ENCODE data around the gene RPTOR. TPM values are rescaled to one million over a fixed set of nuclear protein-coding genes. Genes with fewer than 3 reads are reported as not detected.
A peak's percentile ranks its signal among the peaks of the same experiment; 100 is the strongest.
"Not testable (repeated sequence)": the region's sequence is repeated elsewhere in the genome, so short reads cannot be mapped to it uniquely, and the experiment has no call there.

Gene RPTOR
- polyA plus RNA-seq, 1 donor, result 23.9 TPM

- no peak for DNase-seq (ENCODE audit: low read depth)
Observed at GRCh38 chr17:80742091-80742490, 197.5 kb downstream of the RPTOR start.

- DNase-seq (ENCODE audit: low read depth), result no peak
Observed at GRCh38 chr17:80742581-80743180, 198.0 kb downstream of the RPTOR start.

GRCh38 chr17:80743181-80743771 is 198.6 kb downstream of the RPTOR start:
- no peak for DNase-seq (ENCODE audit: low read depth)

DNA sequence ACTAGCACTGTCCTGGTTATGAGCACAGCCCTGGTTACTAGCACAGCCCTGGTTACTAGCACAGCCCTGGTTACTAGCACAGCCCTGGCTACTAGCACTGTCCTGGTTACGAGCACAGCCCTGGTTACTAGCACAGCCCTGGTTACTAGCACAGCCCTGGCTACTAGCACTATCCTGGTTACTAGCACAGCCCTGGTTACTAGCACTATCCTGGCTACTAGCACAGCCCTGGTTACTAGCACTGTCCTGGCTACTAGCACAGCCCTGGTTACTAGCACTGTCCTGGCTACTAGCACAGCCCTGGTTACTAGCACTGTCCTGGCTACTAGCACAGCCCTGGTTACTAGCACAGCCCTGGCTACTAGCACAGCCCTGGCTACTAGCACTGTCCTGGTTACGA is 199.3 kb downstream of the RPTOR start:
- not testable (repeated sequence) for DNase-seq (ENCODE audit: low read depth)

DNA sequence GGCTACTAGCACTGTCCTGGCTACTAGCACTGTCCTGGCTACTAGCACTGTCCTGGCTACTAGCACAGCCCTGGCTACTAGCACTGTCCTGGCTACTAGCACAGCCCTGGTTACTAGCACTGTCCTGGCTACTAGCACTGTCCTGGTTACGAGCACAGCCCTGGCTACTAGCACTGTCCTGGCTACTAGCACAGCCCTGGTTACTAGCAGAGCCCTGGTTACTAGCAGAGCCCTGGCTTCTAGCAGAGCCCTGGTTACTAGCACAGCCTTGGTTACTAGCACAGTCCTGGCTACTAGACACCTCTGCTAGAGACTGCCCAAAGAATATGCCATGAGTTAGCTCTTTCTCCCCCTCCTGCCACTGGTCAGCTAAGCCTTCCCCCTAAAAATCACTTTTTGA is 200.1 kb downstream of the RPTOR start:
- DNase-seq (ENCODE audit: low read depth), result not testable (repeated sequence)

GRCh38 chr17:80745183-80745582 is 200.5 kb downstream of the RPTOR start:
- DNase-seq (ENCODE audit: low read depth), result no peak

DNA sequence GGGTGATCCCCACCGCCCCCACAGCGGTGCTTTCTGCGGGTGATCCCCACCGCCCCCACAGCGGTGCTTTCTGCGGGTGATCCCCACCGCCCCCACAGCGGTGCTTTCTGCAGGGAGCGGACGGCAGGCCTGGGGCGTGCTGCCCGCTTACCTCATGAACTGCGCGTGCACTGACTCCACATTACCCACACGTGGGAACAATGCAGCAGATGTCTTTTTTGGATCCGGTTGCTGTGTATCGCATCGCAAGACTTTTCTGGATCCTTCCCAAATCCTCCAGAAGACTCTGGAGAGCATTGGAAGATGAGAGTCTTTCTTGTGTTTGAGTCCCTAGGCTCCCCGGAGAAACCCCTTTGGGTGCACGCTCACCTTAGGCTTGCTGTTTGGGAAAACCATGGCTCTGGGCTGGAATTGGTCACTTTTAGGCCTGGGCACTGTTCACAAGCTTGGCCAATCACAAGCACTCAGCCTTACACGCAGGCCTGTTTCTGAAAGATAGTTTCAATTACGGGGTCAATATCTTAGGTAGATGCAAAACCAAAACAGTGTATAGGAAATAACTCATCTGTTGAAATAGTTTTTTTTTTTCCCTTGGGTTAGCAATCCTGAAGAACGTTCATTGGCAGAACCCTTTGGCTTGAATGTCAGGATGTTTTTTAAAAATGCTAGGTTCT is 201.8 kb downstream of the RPTOR start:
- peak; percentile 31 for DNase-seq (ENCODE audit: low read depth)

DNA sequence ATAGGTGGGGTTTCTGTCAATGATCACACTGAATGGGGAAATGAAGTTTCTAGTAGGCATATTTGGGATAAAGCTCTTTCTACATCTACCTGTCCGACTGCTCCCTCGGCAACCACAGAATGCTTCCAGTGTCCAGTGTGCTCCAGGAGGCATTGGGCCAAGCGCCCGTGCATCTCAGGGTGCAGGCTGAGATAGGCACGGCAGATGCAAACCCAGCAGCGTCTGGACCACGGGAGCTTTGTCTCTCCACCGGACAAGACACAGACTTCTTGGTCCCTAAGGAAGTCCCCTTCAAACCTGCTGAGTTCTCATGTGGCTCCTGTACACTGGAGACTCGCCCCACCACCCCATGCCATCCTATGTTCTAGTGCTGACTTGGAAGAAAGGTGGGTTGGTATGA is 202.8 kb downstream of the RPTOR start:
- DNase-seq (ENCODE audit: low read depth), result no peak

DNA sequence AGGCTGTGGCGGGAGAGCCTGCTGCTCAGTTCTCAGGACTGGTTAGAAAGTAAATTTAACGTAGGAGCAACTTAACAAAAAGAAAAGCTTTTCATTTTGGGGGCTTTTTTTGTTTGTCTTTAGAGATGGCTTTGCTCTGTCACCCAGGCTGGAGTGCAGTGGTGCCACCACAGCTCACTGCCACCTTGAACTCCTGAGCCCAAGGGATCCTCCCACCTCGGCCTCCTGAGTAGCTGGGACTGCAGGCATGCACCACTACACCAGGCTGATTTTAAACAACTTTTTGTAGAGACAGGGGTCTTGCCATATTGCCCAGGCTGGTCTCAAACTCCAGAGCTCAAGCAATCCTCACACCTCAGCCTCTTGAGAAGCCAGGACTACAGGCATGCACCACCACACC is 205.0 kb downstream of the RPTOR start:
- no peak for DNase-seq (ENCODE audit: low read depth)

GRCh38 chr17:80750263-80750662 is 205.6 kb downstream of the RPTOR start:
- no peak for DNase-seq (ENCODE audit: low read depth)

- no peak for DNase-seq (ENCODE audit: low read depth)
Observed at GRCh38 chr17:80751070-80751945, 206.7 kb downstream of the RPTOR start.

GRCh38 chr17:80751946-80752581 is 207.4 kb downstream of the RPTOR start:
- DNase-seq (ENCODE audit: low read depth), result no peak

GRCh38 chr17:80753685-80754345 is 209.2 kb downstream of the RPTOR start:
- DNase-seq (ENCODE audit: low read depth), result no peak

DNA sequence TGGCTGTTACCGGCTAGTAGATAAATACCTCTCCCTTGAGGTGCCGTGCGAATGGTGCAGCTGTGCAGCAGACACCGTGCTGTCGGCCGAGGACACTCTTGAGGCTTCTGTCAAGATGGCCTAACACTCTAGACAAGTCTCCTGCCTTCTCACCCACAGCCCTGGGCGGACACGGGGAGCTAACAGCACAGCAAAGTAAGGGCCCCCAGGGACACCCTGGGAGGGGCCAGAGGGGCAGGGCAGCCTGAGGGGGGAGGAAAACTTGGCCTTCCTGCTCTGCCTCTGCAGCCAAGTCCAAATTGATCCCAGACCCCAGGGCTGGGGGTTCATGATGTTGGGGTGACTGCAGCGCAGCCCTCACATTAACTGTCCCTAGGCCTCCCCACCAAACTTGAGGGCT is 210.2 kb downstream of the RPTOR start:
- DNase-seq (ENCODE audit: low read depth), result no peak

- no peak for DNase-seq (ENCODE audit: low read depth)
Observed at GRCh38 chr17:80755650-80756405, 211.2 kb downstream of the RPTOR start.

DNA sequence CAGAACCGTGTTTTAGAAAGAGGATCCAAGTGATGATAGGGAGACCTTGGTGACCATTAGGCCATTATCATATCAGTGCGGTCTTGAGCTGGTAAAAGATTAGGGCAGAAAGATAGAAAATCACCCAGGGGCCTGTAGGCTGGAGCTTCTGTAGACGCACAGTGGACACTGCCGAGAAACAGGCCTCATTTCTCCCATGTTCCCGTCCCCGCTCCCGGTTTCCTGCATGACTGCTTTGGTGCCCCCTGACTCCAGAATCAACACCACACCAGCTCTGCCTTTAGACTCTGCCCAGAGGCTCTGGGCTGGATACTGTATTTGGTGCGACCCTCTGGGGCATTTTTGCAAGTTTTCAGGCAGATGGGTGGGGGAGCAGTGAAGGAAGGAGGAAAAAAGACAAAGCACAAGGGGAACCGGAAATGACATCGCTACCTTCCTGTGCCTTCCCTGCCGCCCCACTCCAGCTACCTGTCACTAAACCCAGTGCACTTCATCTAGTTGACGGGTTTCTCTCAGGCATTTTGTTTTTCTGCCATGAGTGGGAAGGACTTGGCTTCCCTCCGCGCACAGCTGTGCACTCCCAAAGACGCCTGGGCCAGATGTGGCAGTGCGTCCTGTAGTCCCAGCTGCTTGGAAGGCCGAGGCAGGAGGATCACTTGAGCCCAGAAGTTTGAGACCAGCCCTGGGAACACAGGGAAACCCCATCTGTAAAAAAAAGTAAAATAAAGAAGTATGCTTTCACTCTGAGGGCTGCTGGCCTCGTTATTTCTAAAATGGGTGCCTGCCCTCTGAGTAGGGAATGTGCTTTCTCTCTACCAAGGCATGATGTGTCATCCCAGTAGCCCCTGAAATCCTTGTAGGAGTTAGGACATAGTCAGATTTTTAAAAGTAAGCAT is 214.1 kb downstream of the RPTOR start:
- DNase-seq (ENCODE audit: low read depth), result no peak

- no peak for DNase-seq (ENCODE audit: low read depth)
Observed at GRCh38 chr17:80759377-80759673, 214.7 kb downstream of the RPTOR start.

GRCh38 chr17:80760511-80760911 is 215.9 kb downstream of the RPTOR start:
- no peak for DNase-seq (ENCODE audit: low read depth)

- no peak for DNase-seq (ENCODE audit: low read depth)
Observed at GRCh38 chr17:80761110-80761871, 216.7 kb downstream of the RPTOR start.
